ENCODE results near the gene RAG1.

GRCh38 chr11:36583667-36584066, 15.9 kb downstream of the RAG1 start:
- TF ChIP-seq EZH2 (IDR thresholded peaks at IDR 0.05; ENCODE audit: borderline replicate concordance, low read depth, low read length, poor library complexity, severe bottlenecking) (no peak), CTCF (conservative IDR thresholded peaks at IDR 0.05; ENCODE audit: low read depth, low read length) (peak; percentile 49)
